ENCODE results near the gene CEP83. TPM values are rescaled to one million over a fixed set of nuclear protein-coding genes. Genes with fewer than 3 reads are reported as not detected.
"Not testable (repeated sequence)": the region's sequence is repeated elsewhere in the genome, so short reads cannot be mapped to it uniquely, and the experiment has no call there.

Gene CEP83
- polyA plus RNA-seq, 1 donor from 2014 or later = 19.5 TPM

- H3K36me3 ChIP-seq (ENCODE audit: insufficient read depth, low read length) = no peaks in the 10 kb centered on the region
- H4K20me1 ChIP-seq (ENCODE audit: insufficient read depth) = no peaks in the 10 kb centered on the region
- no peak overlapping the region for H3K27ac ChIP-seq (ENCODE audit: low read length)
- no peaks in the 10 kb centered on the region for H3K9me3 ChIP-seq (ENCODE audit: low read length)
- no peak overlapping the region for H2AFZ ChIP-seq (ENCODE audit: low read depth, low read length)
- H3K9ac ChIP-seq (ENCODE audit: low read length) = no peak overlapping the region
- no peak overlapping the region for H3K4me3 ChIP-seq (ENCODE audit: low read length)
- no peak for TF ChIP-seq MXI1 (conservative IDR thresholded peaks at IDR 0.05; ENCODE audit: poor library complexity, severe bottlenecking)
- TF ChIP-seq SMC3 (conservative IDR thresholded peaks at IDR 0.05; ENCODE audit: poor library complexity) = no peak
- TF ChIP-seq POLR2AphosphoS5 (IDR thresholded peaks at IDR 0.05) = no peak
- no peak for TF ChIP-seq EP300 (conservative IDR thresholded peaks at IDR 0.05; ENCODE audit: poor library complexity, severe bottlenecking)
- no peak for TF ChIP-seq TAF1 (IDR thresholded peaks at IDR 0.05; ENCODE audit: low read depth)
- no peak for TF ChIP-seq EZH2 (IDR thresholded peaks at IDR 0.05; ENCODE audit: borderline replicate concordance, insufficient read depth, low read length, poor library complexity, severe bottlenecking)
- no peak for TF ChIP-seq CTCF (IDR thresholded peaks at IDR 0.05; ENCODE audit: poor library complexity, severe bottlenecking)
- no peak for TF ChIP-seq REST (IDR thresholded peaks at IDR 0.05; ENCODE audit: borderline replicate concordance)
- no peak for TF ChIP-seq RAD21 (conservative IDR thresholded peaks at IDR 0.05)
- no peaks in the 10 kb centered on the region for H3K79me2 ChIP-seq (replicated peaks; ENCODE audit: insufficient read depth, low read length)
- no peaks in the 10 kb centered on the region for H3F3A ChIP-seq (ENCODE audit: insufficient read depth, low read length, poor library complexity, severe bottlenecking)
- H3K27me3 ChIP-seq (ENCODE audit: insufficient read depth, low read depth, low read length) = no peaks in the 10 kb centered on the region
- H3K4me2 ChIP-seq (ENCODE audit: low read length) = no peak overlapping the region
- no peaks in the 10 kb centered on the region for H3K9me2 ChIP-seq (ENCODE audit: insufficient read depth, low read length)
Observed at GRCh38 chr12:94427501-94428381, 31.9 kb downstream of the CEP83 start.

GRCh38 chr12:94426049-94426448 is 33.6 kb downstream of the CEP83 start:
- no peaks in the 10 kb centered on the region for H3F3A ChIP-seq (ENCODE audit: insufficient read depth, low read length, poor library complexity, severe bottlenecking)
- H3K9me3 ChIP-seq (ENCODE audit: low read length) = no peaks in the 10 kb centered on the region
- H2AFZ ChIP-seq (ENCODE audit: low read depth, low read length) = no peak overlapping the region
- TF ChIP-seq RAD21 (conservative IDR thresholded peaks at IDR 0.05) (no peak), EZH2 (IDR thresholded peaks at IDR 0.05; ENCODE audit: borderline replicate concordance, insufficient read depth, low read length, poor library complexity, severe bottlenecking) (no peak), CTCF (IDR thresholded peaks at IDR 0.05; ENCODE audit: poor library complexity, severe bottlenecking) (no peak), POLR2AphosphoS5 (IDR thresholded peaks at IDR 0.05) (no peak), TAF1 (IDR thresholded peaks at IDR 0.05; ENCODE audit: low read depth) (no peak), SMC3 (conservative IDR thresholded peaks at IDR 0.05; ENCODE audit: poor library complexity) (no peak), EP300 (conservative IDR thresholded peaks at IDR 0.05; ENCODE audit: poor library complexity, severe bottlenecking) (no peak), MXI1 (conservative IDR thresholded peaks at IDR 0.05; ENCODE audit: poor library complexity, severe bottlenecking) (no peak)
- no peaks in the 10 kb centered on the region for H3K9me2 ChIP-seq (ENCODE audit: insufficient read depth, low read length)
- no peak overlapping the region for H3K27ac ChIP-seq (ENCODE audit: low read length)
- no peaks in the 10 kb centered on the region for H3K79me2 ChIP-seq (replicated peaks; ENCODE audit: insufficient read depth, low read length)
- H3K36me3 ChIP-seq (ENCODE audit: insufficient read depth, low read length) = no peaks in the 10 kb centered on the region
- no peak overlapping the region for H3K4me2 ChIP-seq (ENCODE audit: low read length)
- no peaks in the 10 kb centered on the region for H3K27me3 ChIP-seq (ENCODE audit: insufficient read depth, low read depth, low read length)
- H4K20me1 ChIP-seq (ENCODE audit: insufficient read depth) = no peaks in the 10 kb centered on the region
- no peak overlapping the region for H3K9ac ChIP-seq (ENCODE audit: low read length)
- H3K4me3 ChIP-seq (ENCODE audit: low read length) = no peak overlapping the region

GRCh38 chr12:94424830-94425229 is 34.8 kb downstream of the CEP83 start:
- not testable (repeated sequence) for H3K9me3 ChIP-seq (ENCODE audit: low read length); H3K9ac ChIP-seq (ENCODE audit: low read length); H4K20me1 ChIP-seq (ENCODE audit: insufficient read depth); H3K9me2 ChIP-seq (ENCODE audit: insufficient read depth, low read length); H3F3A ChIP-seq (ENCODE audit: insufficient read depth, low read length, poor library complexity, severe bottlenecking); H3K79me2 ChIP-seq (replicated peaks; ENCODE audit: insufficient read depth, low read length); H3K27ac ChIP-seq (ENCODE audit: low read length); H3K27me3 ChIP-seq (ENCODE audit: insufficient read depth, low read depth, low read length); H3K4me2 ChIP-seq (ENCODE audit: low read length); H2AFZ ChIP-seq (ENCODE audit: low read depth, low read length); H3K36me3 ChIP-seq (ENCODE audit: insufficient read depth, low read length); H3K4me3 ChIP-seq (ENCODE audit: low read length)

Data from neural cell (in vitro differentiated cells).